ENCODE results near the gene ZNF296.
"Not testable (repeated sequence)": the region's sequence is repeated elsewhere in the genome, so short reads cannot be mapped to it uniquely, and the experiment has no call there.

The ZNF296 gene

GRCh38 chr19:45076029-45076850 lies at the start of gene ZNF296:
Gene ZNF296, minus strand, starts transcription at chr19:45076478. Its CDS starts 105 bp downstream, at chr19:45076373.
- no peak for FAIRE-seq

GRCh38 chr19:45125360-45125759 lies 49.1 kb upstream of the ZNF296 start:
- FAIRE-seq = no peak

- FAIRE-seq = no peak
These were observed 47.7 kb upstream of the ZNF296 start for GRCh38 chr19:45124021-45124420.

GRCh38 chr19:45123440-45123850 lies 47.2 kb upstream of the ZNF296 start:
- FAIRE-seq = no peak

GRCh38 chr19:45122832-45123231 lies 46.6 kb upstream of the ZNF296 start:
- FAIRE-seq = no peak

- no peak for FAIRE-seq
These were observed 45.6 kb upstream of the ZNF296 start for GRCh38 chr19:45121827-45122345.

GRCh38 chr19:45119582-45119981 lies 43.3 kb upstream of the ZNF296 start:
- no peak for FAIRE-seq

- FAIRE-seq = not testable (repeated sequence)
These were observed 42.5 kb upstream of the ZNF296 start for GRCh38 chr19:45118591-45119355.

GRCh38 chr19:45118106-45118505 lies 41.8 kb upstream of the ZNF296 start:
- no peak for FAIRE-seq

- no peak for FAIRE-seq
These were observed 41.4 kb upstream of the ZNF296 start for GRCh38 chr19:45117671-45118070.

- no peak for FAIRE-seq
These were observed 40.9 kb upstream of the ZNF296 start for GRCh38 chr19:45117167-45117594.

- no peak for FAIRE-seq
These were observed 39.7 kb upstream of the ZNF296 start for GRCh38 chr19:45115809-45116615.

GRCh38 chr19:45114116-45114515 lies 37.8 kb upstream of the ZNF296 start:
- no peak for FAIRE-seq

GRCh38 chr19:45113628-45114027 lies 37.4 kb upstream of the ZNF296 start:
- FAIRE-seq = no peak

- no peak for FAIRE-seq
These were observed 36.0 kb upstream of the ZNF296 start for GRCh38 chr19:45112111-45112827.

GRCh38 chr19:45110851-45111266 lies 34.6 kb upstream of the ZNF296 start:
- FAIRE-seq = no peak

GRCh38 chr19:45107621-45108150 lies 31.4 kb upstream of the ZNF296 start:
- no peak for FAIRE-seq

- FAIRE-seq = not testable (repeated sequence)
These were observed 30.1 kb upstream of the ZNF296 start for GRCh38 chr19:45106363-45106762.

GRCh38 chr19:45104658-45105349 lies 28.5 kb upstream of the ZNF296 start:
- FAIRE-seq = no peak

GRCh38 chr19:45103508-45104319 lies 27.4 kb upstream of the ZNF296 start:
- peak; percentile 60 for FAIRE-seq

Data from islet of Langerhans (tissue), 1 donor.